ENCODE results near the gene PKMYT1.
A peak's percentile ranks its signal among the peaks of the same experiment; 100 is the strongest.

GRCh38 chr16:3023669-3024478 lies 43.6 kb upstream of the PKMYT1 start, which contains the start of the genes HCFC1R1 and THOC6:
- TF ChIP-seq CTCF (IDR thresholded peaks at IDR 0.05) (no peak), POLR2A (IDR thresholded peaks at IDR 0.05) (peak; percentile 50 to 79)

Measured in thyroid gland (tissue), 4 donors.